C4-2B (cell line): ENCODE data around the gene SOWAHB.

Experiments used
- H3K27ac ChIP-seq: fragments of 450-650 bp; 2 replicates; pipeline ENCODE4 v1.5.1; 2017
- ZFX ChIP-seq: fragments of 450-650 bp; IDR thresholded peaks from 2 replicates; pipeline ENCODE4 v1.6.1; 2017
- TF ChIP-seq, protein P1 (sequence below): fragments of 450-650 bp; conservative IDR thresholded peaks from 2 replicates; pipeline ENCODE4 v1.5.1; 2017; ENCODE audit warnings: mild to moderate bottlenecking

SOWAHB gene

GRCh38 chr4:76867880-76868655 lies 29.9 kb downstream of the SOWAHB start:
- no peak overlapping the region; the same call in 1 of the 2 replicates for H3K27ac ChIP-seq
- TF ChIP-seq, protein P1, sequence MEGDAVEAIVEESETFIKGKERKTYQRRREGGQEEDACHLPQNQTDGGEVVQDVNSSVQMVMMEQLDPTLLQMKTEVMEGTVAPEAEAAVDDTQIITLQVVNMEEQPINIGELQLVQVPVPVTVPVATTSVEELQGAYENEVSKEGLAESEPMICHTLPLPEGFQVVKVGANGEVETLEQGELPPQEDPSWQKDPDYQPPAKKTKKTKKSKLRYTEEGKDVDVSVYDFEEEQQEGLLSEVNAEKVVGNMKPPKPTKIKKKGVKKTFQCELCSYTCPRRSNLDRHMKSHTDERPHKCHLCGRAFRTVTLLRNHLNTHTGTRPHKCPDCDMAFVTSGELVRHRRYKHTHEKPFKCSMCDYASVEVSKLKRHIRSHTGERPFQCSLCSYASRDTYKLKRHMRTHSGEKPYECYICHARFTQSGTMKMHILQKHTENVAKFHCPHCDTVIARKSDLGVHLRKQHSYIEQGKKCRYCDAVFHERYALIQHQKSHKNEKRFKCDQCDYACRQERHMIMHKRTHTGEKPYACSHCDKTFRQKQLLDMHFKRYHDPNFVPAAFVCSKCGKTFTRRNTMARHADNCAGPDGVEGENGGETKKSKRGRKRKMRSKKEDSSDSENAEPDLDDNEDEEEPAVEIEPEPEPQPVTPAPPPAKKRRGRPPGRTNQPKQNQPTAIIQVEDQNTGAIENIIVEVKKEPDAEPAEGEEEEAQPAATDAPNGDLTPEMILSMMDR: no peak
- no peak for TF ChIP-seq ZFX

GRCh38 chr4:76867377-76867776 lies 30.6 kb downstream of the SOWAHB start:
- H3K27ac ChIP-seq: no peak overlapping the region; the same call in 1 of the 2 replicates
- TF ChIP-seq, protein P1: no peak
- TF ChIP-seq ZFX: no peak

DNA sequence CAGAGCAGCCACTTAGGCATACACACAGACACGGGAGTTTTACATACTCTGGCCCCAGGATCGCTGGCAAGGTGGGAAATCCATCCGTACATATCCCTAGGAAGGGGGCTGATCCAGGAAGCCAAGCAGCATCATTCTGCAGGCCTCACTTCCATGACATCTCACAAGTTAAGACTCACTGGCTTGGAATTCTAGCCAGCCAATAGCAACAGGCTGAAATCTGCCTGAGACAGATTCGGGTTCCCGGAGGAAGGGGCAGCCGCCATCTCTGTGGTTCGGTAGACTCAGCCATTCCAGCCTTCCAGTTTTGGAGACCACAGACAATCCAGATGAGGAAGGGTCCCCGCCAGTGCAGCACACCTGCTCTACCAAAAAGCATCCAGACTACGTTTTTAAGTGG lies 31.3 kb downstream of the SOWAHB start:
- TF ChIP-seq, protein P1: no peak
- TF ChIP-seq ZFX: no peak
- H3K27ac ChIP-seq: no peak overlapping the region

- no peak overlapping the region for H3K27ac ChIP-seq
- TF ChIP-seq, protein P1: no peak
- TF ChIP-seq ZFX: no peak
Measured at GRCh38 chr4:76858319-76858718, 39.6 kb downstream of the SOWAHB start.

DNA sequence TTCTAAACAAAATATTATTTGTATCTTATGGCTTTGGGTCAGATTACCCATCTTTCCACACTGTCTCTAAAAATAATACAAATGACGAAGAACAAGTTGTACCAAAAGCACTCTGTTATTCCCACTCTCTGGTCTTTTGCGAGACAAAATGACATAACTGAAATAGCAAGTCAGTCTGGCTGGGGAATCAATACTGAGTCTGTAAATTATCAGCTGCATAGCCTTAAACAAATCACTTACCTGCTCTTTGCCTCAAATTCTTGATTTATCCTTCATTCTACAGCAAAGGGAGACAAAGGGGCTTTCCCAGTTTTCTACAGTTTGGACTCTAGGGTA lies 40.9 kb downstream of the SOWAHB start:
- no peak overlapping the region for H3K27ac ChIP-seq
- no peak for TF ChIP-seq ZFX
- TF ChIP-seq, protein P1: no peak

DNA sequence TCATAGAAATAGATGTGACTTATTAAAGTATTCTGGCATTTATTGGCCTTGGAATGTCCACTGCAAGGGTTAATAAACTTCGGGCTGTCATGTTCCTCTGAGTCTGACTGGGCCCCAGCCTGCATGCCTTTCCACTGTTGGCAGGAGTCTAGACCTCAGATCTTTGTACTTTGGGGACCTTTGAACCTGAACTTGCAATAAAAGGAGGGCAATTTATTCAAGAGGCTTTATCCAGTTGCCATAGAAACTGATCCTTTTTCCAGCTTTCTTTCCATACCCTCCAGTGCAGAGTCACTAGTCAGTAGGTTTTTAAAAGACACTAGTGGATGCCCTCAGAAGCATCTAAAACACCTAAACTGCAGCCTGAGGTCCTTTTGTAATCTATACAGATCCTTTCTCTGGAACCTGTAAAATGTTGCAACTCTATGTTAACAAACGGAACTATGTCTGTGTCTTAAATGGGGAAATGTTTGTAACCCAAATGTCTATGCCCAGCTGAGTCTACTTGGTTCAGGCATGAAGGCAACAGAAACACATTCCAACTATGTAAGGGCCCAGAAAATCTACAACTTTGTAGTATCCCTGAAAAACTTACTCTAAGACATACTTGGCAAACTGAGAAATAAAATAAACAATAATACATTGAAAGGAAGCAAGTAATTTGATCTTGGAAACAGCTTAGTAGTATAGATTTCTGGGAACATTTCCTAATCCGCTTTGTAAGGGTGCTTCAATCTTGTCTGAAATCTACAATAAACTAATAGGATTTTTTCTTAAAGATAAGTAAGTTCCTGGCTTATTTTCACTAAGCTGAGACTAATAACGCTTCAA lies 41.5 kb downstream of the SOWAHB start:
- no peak overlapping the region for H3K27ac ChIP-seq
- TF ChIP-seq, protein P1: no peak
- TF ChIP-seq ZFX: no peak

- TF ChIP-seq, protein P1: no peak
- no peak for TF ChIP-seq ZFX
- no peak overlapping the region for H3K27ac ChIP-seq
Measured at GRCh38 chr4:76854858-76855257, 43.1 kb downstream of the SOWAHB start.
